Body of pancreas (tissue), 4 donors: Measurements from ENCODE around the gene IGSF9. TPM values are rescaled to one million over a fixed set of nuclear protein-coding genes. Genes with fewer than 3 reads are reported as not detected.

Source experiments
- ATAC-seq: fragments of 150-250 bp; one replicate; pipeline ENCODE4 v1.9.1; 2016
- DNase-seq, 4 donors: peaks; one replicate each; pipeline ENCODE4 v3.0.0-alpha.2; 2019
- H3K27ac ChIP-seq, 4 donors: fragments of 200-600 bp; sonication (generic); 1 replicate in 3 of 4; 2 replicates in 1 of 4; pipeline versions ENCODE4 v1.5.1 to v1.6.1; 2016 to 2019; ENCODE audit warnings: mild to moderate bottlenecking in 1 of 4, mixed read lengths in 1 of 4, moderate library complexity in 1 of 4
- H3K27me3 ChIP-seq, 2 donors: fragments of 200-600 bp; sonication (generic); one replicate each; pipeline ENCODE4 v1.6.0; 2016; ENCODE audit warnings: mild to moderate bottlenecking in 1 of 2
- H3K36me3 ChIP-seq, 2 donors: fragments of 200-600 bp; sonication (generic); replicated peaks in 1 of 2; 2 replicates each; pipeline ENCODE4 v1.5.1; 2016; ENCODE audit warnings: low read depth in 2 of 2; ENCODE audit not compliant: insufficient read depth in 1 of 2
- H3K4me1 ChIP-seq: fragments of 200-600 bp; sonication (generic); one replicate; pipeline ENCODE4 v1.6.0; 2016
- H3K4me3 ChIP-seq, 2 donors: fragments of 200-600 bp; sonication (generic); 1 replicate in 1 of 2; 2 replicates in 1 of 2; pipeline ENCODE4 v1.5.1; 2016 to 2019
- H3K9me3 ChIP-seq, 3 donors: fragments of 200-600 bp; sonication (generic); 1 replicate in 2 of 3; 2 replicates in 1 of 3; pipeline ENCODE4 v1.5.1; 2016
- POLR2A ChIP-seq, 3 donors: fragments of 450-650 bp; IDR thresholded peaks; one replicate each; pipeline ENCODE4 v1.6.1; 2016; ENCODE audit warnings: antibody characterized with exemption in 3 of 3, mild to moderate bottlenecking in 2 of 3
- WGBS, 2 donors: methylation state at CpG; one replicate each; pipeline ENCODE4 v1.1.5; 2017; 5-methylcytosine and 5-hydroxymethylcytosine counted together
- intact Hi-C: fragments of 100-400 bp; cut with DNase I; formaldehyde crosslinking; loops from one replicate; pipeline ENCODE4 v1.15.1; 2023
- total RNA-seq, 2 donors: library from RNA; depleted of rRNA; stranded (reverse); fragments of >200 nt; gene quantifications; one replicate each; pipeline ENCODE4 v1.1.0, GENCODE V29; 2016
- TF ChIP-seq, protein P1 (sequence below), 7 experiments: fragments of 450-650 bp in 4 of 7; fragments of 200-600 bp in 3 of 7; sonication (generic) in 3 of 7; IDR thresholded peaks; one replicate each; pipeline ENCODE4 v1.5.1; 2016 to 2019; ENCODE audit warnings: antibody characterized with exemption in 7 of 7

The IGSF9 gene
- total RNA-seq, 2 donors from 2014 or later, result 2.3 to 4.9 TPM

GRCh38 chr1:159936273-159936904 is 9.0 kb downstream of the IGSF9 start:
- no peak for TF ChIP-seq POLR2A (IDR thresholded peaks at IDR 0.05)
- TF ChIP-seq, protein P1, sequence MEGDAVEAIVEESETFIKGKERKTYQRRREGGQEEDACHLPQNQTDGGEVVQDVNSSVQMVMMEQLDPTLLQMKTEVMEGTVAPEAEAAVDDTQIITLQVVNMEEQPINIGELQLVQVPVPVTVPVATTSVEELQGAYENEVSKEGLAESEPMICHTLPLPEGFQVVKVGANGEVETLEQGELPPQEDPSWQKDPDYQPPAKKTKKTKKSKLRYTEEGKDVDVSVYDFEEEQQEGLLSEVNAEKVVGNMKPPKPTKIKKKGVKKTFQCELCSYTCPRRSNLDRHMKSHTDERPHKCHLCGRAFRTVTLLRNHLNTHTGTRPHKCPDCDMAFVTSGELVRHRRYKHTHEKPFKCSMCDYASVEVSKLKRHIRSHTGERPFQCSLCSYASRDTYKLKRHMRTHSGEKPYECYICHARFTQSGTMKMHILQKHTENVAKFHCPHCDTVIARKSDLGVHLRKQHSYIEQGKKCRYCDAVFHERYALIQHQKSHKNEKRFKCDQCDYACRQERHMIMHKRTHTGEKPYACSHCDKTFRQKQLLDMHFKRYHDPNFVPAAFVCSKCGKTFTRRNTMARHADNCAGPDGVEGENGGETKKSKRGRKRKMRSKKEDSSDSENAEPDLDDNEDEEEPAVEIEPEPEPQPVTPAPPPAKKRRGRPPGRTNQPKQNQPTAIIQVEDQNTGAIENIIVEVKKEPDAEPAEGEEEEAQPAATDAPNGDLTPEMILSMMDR (IDR thresholded peaks at IDR 0.05), result peak; percentile 89 to 99 (median 95)
- intact Hi-C loops, result no loop called here
- DNase-seq (peak; percentile 68 to 83 (median 76)), ATAC-seq (peak; percentile 85)
- Histone ChIP-seq H3K4me3 (no peak overlapping the region), H3K4me1 (peaks cover 8% of the 10 kb centered on the region), H3K36me3 (no peaks in the 10 kb centered on the region), H3K27me3 (no peaks in the 10 kb centered on the region), H3K27ac (no peak overlapping the region), H3K9me3 (no peaks in the 10 kb centered on the region)
- 27 to 60% methylated on average over 6 to 16 of the region's 16 CpGs for WGBS, 2 donors

GRCh38 chr1:159935719-159936272 is 9.6 kb downstream of the IGSF9 start:
- H3K4me3 ChIP-seq, result no peak overlapping the region
- H3K27me3 ChIP-seq, result no peaks in the 10 kb centered on the region
- peaks cover 8% of the 10 kb centered on the region for H3K4me1 ChIP-seq
- no peak overlapping the region for H3K27ac ChIP-seq
- TF ChIP-seq, protein P1 (IDR thresholded peaks at IDR 0.05), result no peak
- no peak for TF ChIP-seq POLR2A (IDR thresholded peaks at IDR 0.05)
- DNase-seq (no peak), ATAC-seq (no peak)
- no peaks in the 10 kb centered on the region for H3K36me3 ChIP-seq
- no peaks in the 10 kb centered on the region for H3K9me3 ChIP-seq
- intact Hi-C loops, result loop anchor here (2.0 kb wide), 1 partner anchor 69 kb away; no protein-coding TSS in a partner anchor
- 64 to 73% methylated on average over 4 of the region's 4 CpGs for WGBS, 2 donors

- intact Hi-C loops, result loop anchor here (2.0 kb wide), 1 partner anchor 69 kb away; no protein-coding TSS in a partner anchor
- no peaks in the 10 kb centered on the region for H3K36me3 ChIP-seq
- H3K9me3 ChIP-seq, result no peaks in the 10 kb centered on the region
- DNase-seq (no peak), ATAC-seq (no peak)
- peaks cover 8% of the 10 kb centered on the region for H3K4me1 ChIP-seq
- 87% methylated on average over 10 to 11 of the region's 11 CpGs for WGBS, 2 donors
- H3K27ac ChIP-seq, result no peak overlapping the region
- H3K27me3 ChIP-seq, result no peaks in the 10 kb centered on the region
- H3K4me3 ChIP-seq, result no peak overlapping the region
- no peak for TF ChIP-seq POLR2A (IDR thresholded peaks at IDR 0.05)
- TF ChIP-seq, protein P1 (IDR thresholded peaks at IDR 0.05), result no peak
Measured at GRCh38 chr1:159935305-159935704, 10.1 kb downstream of the IGSF9 start.

- H3K27me3 ChIP-seq, result no peaks in the 10 kb centered on the region
- peaks cover 13% of the 10 kb centered on the region for H3K4me1 ChIP-seq
- DNase-seq (no peak), ATAC-seq (no peak)
- intact Hi-C loops, result loop anchor here (2.0 kb wide), 1 partner anchor 70 kb away; no protein-coding TSS in a partner anchor
- no peaks in the 10 kb centered on the region for H3K9me3 ChIP-seq
- no peaks in the 10 kb centered on the region for H3K36me3 ChIP-seq
- WGBS, 2 donors, result 82 to 84% methylated on average over 6 to 14 of the region's 14 CpGs
- TF ChIP-seq, protein P1 (IDR thresholded peaks at IDR 0.05), result no peak
- no peak for TF ChIP-seq POLR2A (IDR thresholded peaks at IDR 0.05)
- no peak overlapping the region for H3K4me3 ChIP-seq
- H3K27ac ChIP-seq, result no peak overlapping the region
Measured at GRCh38 chr1:159934136-159935039, 11.0 kb downstream of the IGSF9 start.
